Fibroblast of lung (primary cell): ENCODE results near the gene SNAPIN. TPM values are rescaled to one million over a fixed set of nuclear protein-coding genes. Genes with fewer than 3 reads are reported as not detected.

Experiments
- DNase-seq, 2 donors: peaks; one replicate each; pipeline versions ENCODE4 v3.0.0 to v3.0.0-alpha.2; 2010; ENCODE audit warnings: low read depth in 2 of 2
- H2AFZ ChIP-seq: 2 replicates; pipeline ENCODE4 v1.5.1; 2012; ENCODE audit warnings: low read length, control low read depth, inconsistent platforms
- H3K27ac ChIP-seq: 2 replicates; pipeline ENCODE4 v1.5.1; 2011; ENCODE audit warnings: low read length, control low read depth; ENCODE audit not compliant: insufficient read depth
- H3K27me3 ChIP-seq: 2 replicates; pipeline ENCODE4 v1.5.1; 2011; ENCODE audit warnings: mild to moderate bottlenecking, low read length; ENCODE audit not compliant: control insufficient read depth, insufficient read depth
- H3K36me3 ChIP-seq: 2 replicates; pipeline ENCODE4 v1.5.1; 2011; ENCODE audit warnings: low read length; ENCODE audit not compliant: control insufficient read depth, insufficient read depth
- H3K4me1 ChIP-seq: 2 replicates; pipeline ENCODE4 v1.5.1; 2011; ENCODE audit warnings: low read length; ENCODE audit not compliant: control insufficient read depth, insufficient read depth; ENCODE audit errors: extremely low read depth
- H3K4me2 ChIP-seq: 2 replicates; pipeline ENCODE4 v1.5.1; 2011; ENCODE audit warnings: low read length, control low read depth; ENCODE audit not compliant: insufficient read depth; ENCODE audit errors: extremely low read depth
- H3K4me3 ChIP-seq, 4 experiments: fragments of 200-600 bp in 1 of 4; sonication (generic) in 1 of 4; replicated peaks in 1 of 4; 2 replicates each; pipeline ENCODE4 v1.5.1; 2011 to 2016; ENCODE audit warnings: low read length in 4 of 4, low read depth in 3 of 4, mild to moderate bottlenecking in 3 of 4, control low read depth in 2 of 4, inconsistent platforms in 1 of 4, mixed read lengths in 1 of 4; ENCODE audit not compliant: insufficient read depth in 1 of 4; ENCODE audit errors: control extremely low read depth in 1 of 4
- H3K79me2 ChIP-seq: 2 replicates; pipeline ENCODE4 v1.5.1; 2012; ENCODE audit warnings: mild to moderate bottlenecking, low read length, inconsistent platforms; ENCODE audit not compliant: control insufficient read depth, insufficient read depth
- H3K9ac ChIP-seq: 2 replicates; pipeline ENCODE4 v1.5.1; 2011; ENCODE audit warnings: mild to moderate bottlenecking, low read length, control low read depth; ENCODE audit not compliant: insufficient read depth
- H3K9me3 ChIP-seq: 2 replicates; pipeline ENCODE4 v1.5.1; 2012; ENCODE audit warnings: low read depth, low read length; ENCODE audit not compliant: control insufficient read depth, insufficient read depth
- H4K20me1 ChIP-seq: 2 replicates; pipeline ENCODE4 v1.5.1; 2011; ENCODE audit warnings: low read length; ENCODE audit not compliant: control insufficient read depth, insufficient read depth; ENCODE audit errors: extremely low read depth
- EZH2 ChIP-seq: IDR thresholded peaks from 2 replicates; pipeline ENCODE4 v1.5.1; 2012; ENCODE audit warnings: low read length, control low read depth, mild to moderate bottlenecking; ENCODE audit errors: missing control alignments
- polyA plus RNA-seq, 2 donors: library from polyadenylated mRNA; depleted of rRNA in 1 of 2; stranded (reverse) in 1 of 2; unstranded in 1 of 2; fragments of >200 nt; gene quantifications; 2 replicates each; pipeline ENCODE4 v1.2.1, GENCODE V29; 2011 to 2012; ENCODE audit warnings: missing spikeins in 1 of 2
- total RNA-seq: library from RNA; depleted of rRNA; stranded (reverse); fragments of >200 nt; gene quantifications from 2 replicates; pipeline ENCODE4 v1.2.1, GENCODE V29; 2014
- TF ChIP-seq, protein P1 (sequence below), 2 donors: IDR thresholded peaks in 1 of 2; conservative IDR thresholded peaks in 1 of 2; 1 replicate in 1 of 2; 2 replicates in 1 of 2; pipeline ENCODE4 v1.5.1; 2011 to 2012; ENCODE audit warnings: low read length in 2 of 2, control low read depth in 1 of 2, inconsistent platforms in 1 of 2, low read depth in 1 of 2, mild to moderate bottlenecking in 1 of 2

SNAPIN gene
- total and polyA plus RNA-seq, 2 donors (not counting 1 experiment from before 2014, with no cell fraction given), result 56.8 to 76.5 TPM

DNA sequence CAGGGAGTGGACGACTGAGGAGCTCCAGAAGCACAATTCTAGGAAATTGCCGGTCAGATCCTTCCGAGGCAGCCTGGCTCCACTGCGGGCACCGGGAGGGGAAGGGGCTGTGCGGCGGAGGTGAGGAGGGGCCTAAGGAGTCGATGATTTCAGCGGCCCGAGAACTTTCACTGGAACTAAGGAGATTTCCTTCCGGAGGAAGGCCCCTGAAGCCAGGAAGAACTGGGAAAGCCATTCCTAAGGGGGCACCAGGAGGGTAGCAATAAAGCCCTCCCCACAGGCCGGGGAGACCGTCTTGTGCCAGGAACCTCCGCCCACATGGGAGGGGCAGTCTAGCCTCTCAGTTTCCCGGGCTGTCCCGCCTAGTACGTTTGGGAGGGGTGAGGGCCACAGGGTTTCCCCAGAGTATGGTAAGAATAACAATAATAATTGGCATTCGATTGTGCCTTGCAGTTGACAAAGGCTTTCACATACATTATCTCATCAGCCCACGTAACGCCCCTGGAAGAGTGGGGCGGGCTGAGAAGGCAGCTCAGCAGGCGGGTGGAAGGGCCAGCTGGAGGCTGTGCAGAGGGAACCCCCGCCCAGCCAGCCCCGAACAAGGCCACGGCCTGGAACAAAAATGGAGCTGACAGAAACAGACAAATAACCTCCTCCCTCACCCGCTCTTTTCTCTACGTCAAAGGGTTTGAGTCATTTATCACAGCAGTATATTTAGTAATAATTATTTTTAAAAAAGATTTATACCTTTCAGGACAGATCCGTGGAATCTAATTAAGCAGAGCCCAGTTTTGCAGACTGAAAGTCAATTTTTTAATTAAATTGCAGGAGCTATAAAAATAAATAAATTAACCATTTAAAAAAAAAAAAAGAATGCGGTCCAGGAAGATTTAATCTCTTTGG lies 39.8 kb downstream of the SNAPIN start:
- Histone ChIP-seq H4K20me1 (no peaks in the 10 kb centered on the region), H2AFZ (peak overlapping the region; percentile 5), H3K27me3 (no peaks in the 10 kb centered on the region), H3K36me3 (no peaks in the 10 kb centered on the region), H3K4me1 (peaks cover 8% of the 10 kb centered on the region), H3K9ac (no peak overlapping the region), H3K27ac (no peak overlapping the region), H3K4me2 (no peak overlapping the region), H3K9me3 (no peaks in the 10 kb centered on the region), H3K4me3 (no peak overlapping the region), H3K79me2 (no peaks in the 10 kb centered on the region)
- TF ChIP-seq, protein P1, sequence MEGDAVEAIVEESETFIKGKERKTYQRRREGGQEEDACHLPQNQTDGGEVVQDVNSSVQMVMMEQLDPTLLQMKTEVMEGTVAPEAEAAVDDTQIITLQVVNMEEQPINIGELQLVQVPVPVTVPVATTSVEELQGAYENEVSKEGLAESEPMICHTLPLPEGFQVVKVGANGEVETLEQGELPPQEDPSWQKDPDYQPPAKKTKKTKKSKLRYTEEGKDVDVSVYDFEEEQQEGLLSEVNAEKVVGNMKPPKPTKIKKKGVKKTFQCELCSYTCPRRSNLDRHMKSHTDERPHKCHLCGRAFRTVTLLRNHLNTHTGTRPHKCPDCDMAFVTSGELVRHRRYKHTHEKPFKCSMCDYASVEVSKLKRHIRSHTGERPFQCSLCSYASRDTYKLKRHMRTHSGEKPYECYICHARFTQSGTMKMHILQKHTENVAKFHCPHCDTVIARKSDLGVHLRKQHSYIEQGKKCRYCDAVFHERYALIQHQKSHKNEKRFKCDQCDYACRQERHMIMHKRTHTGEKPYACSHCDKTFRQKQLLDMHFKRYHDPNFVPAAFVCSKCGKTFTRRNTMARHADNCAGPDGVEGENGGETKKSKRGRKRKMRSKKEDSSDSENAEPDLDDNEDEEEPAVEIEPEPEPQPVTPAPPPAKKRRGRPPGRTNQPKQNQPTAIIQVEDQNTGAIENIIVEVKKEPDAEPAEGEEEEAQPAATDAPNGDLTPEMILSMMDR (conservative IDR thresholded peaks at IDR 0.05 in 1 of 2, IDR thresholded peaks at IDR 0.05 in 1 of 2; ENCODE audit: low read depth in 1 of 2, low read length in 2 of 2), result no peak
- TF ChIP-seq EZH2, result no peak
- peak; percentile 53 to 61 for DNase-seq

DNA sequence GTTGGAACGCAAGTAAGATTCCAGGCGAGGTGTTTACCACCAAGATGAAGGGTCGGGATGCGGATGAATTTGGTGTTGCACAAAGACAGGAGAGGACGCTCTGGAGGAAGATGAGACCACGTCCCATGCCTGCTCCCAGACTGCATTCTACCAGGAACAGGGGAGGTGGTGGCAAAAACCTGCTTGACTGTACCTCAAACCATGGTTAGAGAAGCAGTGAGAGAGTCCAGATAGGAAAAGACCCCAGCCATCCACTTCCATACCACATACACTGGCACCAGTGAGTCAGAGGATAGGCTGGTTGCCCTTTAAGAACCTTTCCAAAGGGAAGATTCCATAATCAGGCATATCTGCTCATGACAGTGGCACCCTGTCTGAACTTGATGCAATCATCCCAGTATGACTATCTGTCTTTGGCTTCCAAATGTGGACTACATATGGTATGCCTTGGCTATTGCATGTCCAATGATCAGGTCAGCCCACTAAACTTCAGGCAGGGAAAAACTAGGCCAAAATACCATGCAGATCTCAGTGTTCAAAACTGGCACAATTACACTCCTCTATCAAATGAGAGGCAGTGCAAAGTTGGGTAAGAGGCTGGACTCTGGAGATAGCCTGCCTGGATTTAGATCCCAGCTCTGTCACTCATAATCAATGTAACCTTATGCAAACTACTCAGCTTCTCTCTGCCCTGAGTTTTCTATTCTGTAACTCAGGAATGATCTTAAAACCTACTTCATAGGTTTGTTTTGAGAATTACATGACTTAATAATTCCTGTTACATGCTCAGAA lies 40.6 kb downstream of the SNAPIN start:
- no peak overlapping the region for H2AFZ ChIP-seq

More for the DNA sequence above, 40.6 kb downstream of the SNAPIN start:
- Histone ChIP-seq H3K4me2 (no peak overlapping the region), H4K20me1 (no peaks in the 10 kb centered on the region), H3K36me3 (no peaks in the 10 kb centered on the region), H3K27me3 (no peaks in the 10 kb centered on the region), H3K9me3 (no peaks in the 10 kb centered on the region), H3K79me2 (no peaks in the 10 kb centered on the region), H3K27ac (no peak overlapping the region), H3K4me3 (no peak overlapping the region), H3K4me1 (peaks cover 8% of the 10 kb centered on the region), H3K9ac (no peak overlapping the region)
- TF ChIP-seq, protein P1 (conservative IDR thresholded peaks at IDR 0.05 in 1 of 2, IDR thresholded peaks at IDR 0.05 in 1 of 2; ENCODE audit: low read depth in 1 of 2, low read length in 2 of 2), result no peak
- no peak for TF ChIP-seq EZH2
- DNase-seq, result peak; percentile 34 to 37
